Dermis microvascular lymphatic vessel endothelial cell (primary cell): ENCODE results near the gene VPS37C. TPM values are rescaled to one million over a fixed set of nuclear protein-coding genes. Genes with fewer than 3 reads are reported as not detected.
A peak's percentile ranks its signal among the peaks of the same experiment; 100 is the strongest.
"Not testable (repeated sequence)": the region's sequence is repeated elsewhere in the genome, so short reads cannot be mapped to it uniquely, and the experiment has no call there.

ENCODE experiments used
- DNase-seq, 2 donors: peaks; one replicate each; pipeline versions ENCODE4 v3.0.0 to v3.0.0-alpha.2; 2010; ENCODE audit warnings: low read depth in 2 of 2
- total RNA-seq: library from RNA; depleted of rRNA; stranded (reverse); fragments of >200 nt; gene quantifications from 2 replicates; pipeline ENCODE4 v1.2.1, GENCODE V29; 2014

Gene VPS37C
- total RNA-seq, 1 donor from 2014 or later = 5.1 TPM

GRCh38 chr11:61174949-61175348 is 13.7 kb upstream of the VPS37C start:
- no peak for DNase-seq

GRCh38 chr11:61174273-61174672 is 13.0 kb upstream of the VPS37C start:
- no peak for DNase-seq

- no peak for DNase-seq
These were observed 12.2 kb upstream of the VPS37C start for GRCh38 chr11:61173456-61173855.

DNA sequence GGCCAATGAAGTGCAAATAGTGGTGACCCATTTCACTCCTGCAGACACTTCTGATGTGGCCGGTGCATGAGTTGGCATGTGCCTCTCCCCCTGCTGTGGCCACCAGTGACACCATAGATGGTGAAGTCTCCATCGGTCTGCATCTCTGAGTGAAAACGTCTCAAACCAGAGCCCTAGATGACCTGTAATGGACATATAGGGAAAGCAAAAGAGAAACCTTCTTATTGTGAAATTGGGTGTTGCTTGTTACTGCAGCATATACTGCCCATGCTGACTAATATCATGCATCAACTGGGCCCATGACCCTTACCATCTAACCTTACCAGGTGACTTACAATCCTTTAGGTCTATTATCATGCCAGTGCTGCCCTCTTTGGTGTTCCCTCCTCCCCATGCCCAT is 11.7 kb upstream of the VPS37C start:
- no peak for DNase-seq

DNA sequence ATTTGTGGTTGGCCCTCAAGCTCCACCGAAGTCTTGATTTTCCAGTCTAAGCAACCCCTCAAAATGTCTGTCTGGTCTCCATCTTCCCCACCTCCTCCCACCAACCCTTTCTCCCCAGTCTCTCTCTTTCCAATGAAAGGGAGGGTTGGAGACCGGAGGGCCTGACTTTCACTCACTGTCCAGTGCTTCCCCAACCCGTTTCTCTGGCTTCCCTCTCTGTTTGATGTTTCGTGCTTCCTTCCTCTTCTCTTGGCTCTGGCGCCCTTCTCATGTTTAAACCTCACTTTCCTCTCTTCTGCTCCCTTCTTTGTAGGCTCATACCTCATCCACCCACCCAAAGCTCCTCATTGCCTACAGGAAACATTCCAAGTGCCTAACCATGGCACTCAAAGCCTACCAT is 11.1 kb upstream of the VPS37C start:
- no peak for DNase-seq

GRCh38 chr11:61171907-61172306 is 10.7 kb upstream of the VPS37C start:
- DNase-seq = no peak

DNA sequence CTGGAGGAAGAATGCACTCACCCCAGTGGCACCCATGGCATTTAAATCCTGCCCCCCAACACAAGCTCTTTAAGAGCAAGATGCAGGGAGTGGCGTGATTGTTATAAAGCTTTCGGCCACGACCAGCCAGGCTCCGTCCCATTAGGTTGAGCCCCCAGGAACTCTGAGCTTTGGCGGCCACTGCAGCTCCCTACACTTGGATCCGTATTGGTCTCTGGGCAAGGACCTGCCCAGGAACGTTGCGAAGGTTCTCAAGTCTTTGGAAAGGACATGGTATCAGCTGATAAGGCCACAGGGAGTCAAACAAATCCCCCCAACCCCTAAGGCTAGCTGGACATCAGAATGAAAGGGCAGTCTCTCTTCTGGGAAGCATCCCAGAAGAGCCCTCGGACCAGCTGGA is 9.3 kb upstream of the VPS37C start:
- DNase-seq = no peak

GRCh38 chr11:61168800-61169199 is 7.6 kb upstream of the VPS37C start:
- no peak for DNase-seq

DNA sequence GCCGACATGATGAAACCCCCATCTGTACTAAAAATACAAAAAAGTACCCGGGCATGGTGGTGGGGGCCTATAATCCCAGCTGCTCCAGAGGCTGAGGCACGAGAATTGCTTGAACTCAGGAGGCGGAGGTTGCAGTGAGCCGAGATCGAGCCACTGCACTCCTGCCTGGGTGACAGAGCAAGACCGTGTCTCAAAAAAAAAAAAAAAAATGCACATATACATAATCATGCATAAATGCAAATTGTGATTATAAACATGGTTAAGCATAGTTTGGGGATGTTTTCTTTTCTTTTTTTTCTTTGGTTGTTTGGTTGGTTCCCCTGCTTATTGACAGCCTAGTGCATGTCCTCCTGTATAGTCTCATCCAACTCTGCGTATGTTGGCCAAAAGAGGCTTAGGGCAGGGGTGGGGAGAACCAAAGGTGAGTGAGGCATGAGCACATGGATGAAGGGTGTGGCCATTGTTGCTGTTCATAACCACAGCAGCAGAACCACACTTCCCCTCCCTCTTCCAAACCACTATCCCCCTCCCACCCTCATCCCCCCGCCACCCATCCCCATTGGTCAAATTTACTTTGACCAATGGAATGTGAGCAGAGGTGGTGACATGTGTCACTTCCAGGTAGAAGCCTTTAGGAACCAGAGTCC is 6.9 kb upstream of the VPS37C start:
- no peak for DNase-seq

GRCh38 chr11:61166331-61166730 is 5.1 kb upstream of the VPS37C start:
- not testable (repeated sequence) for DNase-seq

- DNase-seq = not testable (repeated sequence)
These were observed 4.6 kb upstream of the VPS37C start for GRCh38 chr11:61165785-61166184.

DNA sequence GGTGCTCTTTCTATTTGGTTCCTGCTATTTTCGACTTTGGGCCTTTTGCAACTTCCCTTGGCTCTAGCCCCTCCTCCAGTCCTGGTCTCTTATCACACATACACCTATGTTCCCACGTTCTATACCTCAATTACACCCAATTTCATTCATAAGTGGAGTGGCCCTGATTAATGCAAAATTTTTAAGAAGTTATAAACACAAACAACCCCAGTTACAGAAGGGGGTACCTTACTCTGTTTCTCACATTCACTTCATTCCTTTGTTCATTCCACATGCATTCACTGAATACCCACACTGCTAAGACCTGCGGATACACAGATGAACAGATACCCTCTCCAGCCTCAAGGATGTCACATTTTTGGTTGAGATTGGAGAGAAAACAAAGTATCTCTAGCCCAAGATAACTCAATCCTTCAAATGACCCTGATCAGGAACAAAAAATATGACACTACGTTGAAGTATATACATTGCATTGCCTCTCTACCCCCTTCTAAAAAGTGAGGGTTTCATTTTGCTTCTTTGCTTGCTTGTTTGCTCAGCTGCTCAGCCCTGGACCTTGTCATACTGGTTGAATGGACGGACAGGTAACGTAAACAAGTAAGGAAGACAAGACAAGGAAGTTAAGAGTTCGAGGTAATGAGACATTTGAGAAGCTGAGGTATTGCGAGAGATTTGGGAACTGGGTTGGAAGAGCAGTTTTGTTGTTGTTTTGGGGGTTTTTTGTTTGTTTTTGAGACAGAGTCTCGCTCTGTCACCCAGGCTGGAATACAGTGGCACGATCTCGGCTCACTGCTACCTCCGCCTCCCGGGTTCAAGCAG is 3.6 kb upstream of the VPS37C start:
- DNase-seq = no peak

DNA sequence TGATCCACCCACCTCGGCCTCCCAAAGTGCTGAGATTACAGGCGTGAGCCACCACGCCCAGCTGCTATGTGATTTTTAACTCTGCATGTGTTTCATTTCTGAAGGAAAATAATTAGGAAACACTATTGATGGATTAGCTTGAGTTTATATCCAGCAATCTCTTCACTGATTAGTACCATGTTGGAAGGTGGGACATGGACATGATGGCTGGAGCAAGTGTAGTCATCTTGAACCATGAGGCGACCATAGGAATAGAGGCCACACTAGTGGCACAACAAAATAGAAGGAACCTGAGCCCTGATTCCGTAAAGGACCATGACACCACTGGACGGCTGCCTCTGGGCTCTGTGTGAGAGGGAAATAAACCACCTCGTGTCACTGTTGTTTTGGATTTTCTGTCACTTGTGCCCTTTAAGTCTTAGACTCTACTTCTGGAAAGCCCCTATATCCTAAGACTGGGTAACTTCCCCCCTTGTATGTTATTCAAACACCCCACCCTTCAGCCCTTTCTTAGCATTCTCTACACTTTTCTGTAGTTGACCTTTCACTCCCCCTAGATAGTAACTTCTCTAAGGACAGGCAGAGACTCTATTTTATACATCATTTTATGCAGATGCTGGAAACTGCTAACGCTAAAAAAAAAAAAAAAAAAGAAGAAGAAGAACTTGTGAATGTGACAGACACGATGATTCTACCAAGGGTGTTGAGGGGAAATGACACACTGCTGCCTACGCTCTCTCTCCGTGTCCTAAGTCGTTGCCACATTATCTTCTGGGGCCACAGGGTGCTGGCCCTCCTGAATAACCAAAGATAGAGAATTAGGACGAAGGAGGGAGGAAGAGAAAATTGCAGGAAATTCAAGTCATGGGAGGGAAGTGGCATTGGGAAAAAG is 2.7 kb upstream of the VPS37C start:
- DNase-seq = no peak

DNA sequence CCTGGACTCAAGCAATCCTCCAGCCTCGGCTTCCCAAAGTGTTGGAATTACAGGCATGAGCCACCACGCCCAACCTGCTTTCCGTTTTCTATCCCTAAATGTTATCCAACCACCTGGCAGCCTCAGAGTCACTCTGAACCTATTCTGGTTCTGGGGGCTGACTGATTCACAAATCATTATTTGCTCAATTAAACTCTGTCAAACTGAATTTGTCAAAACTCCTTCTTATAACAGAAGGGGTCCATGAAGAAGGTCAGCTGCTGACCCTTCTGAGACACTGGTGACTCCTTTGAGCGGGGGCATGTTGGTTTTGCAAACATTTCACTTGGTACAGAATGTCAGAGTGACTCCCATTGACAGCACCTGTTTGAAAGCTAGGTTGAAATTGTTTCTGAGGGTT is 1.8 kb upstream of the VPS37C start:
- no peak for DNase-seq

DNA sequence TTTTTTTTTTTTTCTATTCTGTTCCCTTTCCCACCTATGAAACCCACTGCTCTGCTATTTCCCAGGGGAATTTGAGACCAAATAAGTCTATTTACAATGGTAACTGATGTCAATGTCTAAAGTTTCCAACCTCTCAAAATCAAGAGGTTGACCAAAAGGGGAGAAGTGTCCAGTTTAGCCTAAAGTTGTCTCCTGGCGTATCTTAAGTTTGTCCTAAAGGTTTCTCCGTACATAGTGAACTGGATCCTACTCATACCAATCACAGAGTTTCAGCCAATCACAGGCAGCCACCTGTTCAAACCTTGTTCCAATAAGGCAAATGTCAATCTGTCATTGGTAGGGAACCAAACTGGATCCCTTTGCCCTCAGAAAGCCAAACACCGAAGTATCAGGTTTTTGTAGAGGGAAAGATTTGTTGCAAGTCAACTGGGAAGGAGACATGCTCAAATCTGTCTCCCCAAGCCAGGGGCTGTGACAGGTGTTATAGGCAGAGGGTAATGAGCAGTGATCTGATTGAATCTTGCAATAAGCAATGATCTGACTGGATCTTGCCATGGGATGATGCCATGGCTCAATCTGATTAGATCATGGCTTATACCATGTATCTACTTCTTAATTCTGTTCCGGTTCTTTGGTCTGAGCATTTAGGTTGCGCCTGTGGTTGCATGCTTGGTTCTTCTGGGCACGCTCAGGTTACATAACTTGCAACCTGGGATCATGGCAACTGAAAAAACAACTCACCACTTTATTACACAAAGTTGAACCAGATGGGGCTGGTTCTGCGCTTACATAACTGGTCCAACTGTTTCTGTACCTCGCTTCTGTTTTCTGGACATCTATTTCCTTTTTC is 1.1 kb upstream of the VPS37C start:
- DNase-seq = peak in 1 of 2 donors; percentile 78

GRCh38 chr11:61160487-61161189 is 588 bp downstream of the VPS37C start:
- DNase-seq = peak in 1 of 2 donors; percentile 17

DNA sequence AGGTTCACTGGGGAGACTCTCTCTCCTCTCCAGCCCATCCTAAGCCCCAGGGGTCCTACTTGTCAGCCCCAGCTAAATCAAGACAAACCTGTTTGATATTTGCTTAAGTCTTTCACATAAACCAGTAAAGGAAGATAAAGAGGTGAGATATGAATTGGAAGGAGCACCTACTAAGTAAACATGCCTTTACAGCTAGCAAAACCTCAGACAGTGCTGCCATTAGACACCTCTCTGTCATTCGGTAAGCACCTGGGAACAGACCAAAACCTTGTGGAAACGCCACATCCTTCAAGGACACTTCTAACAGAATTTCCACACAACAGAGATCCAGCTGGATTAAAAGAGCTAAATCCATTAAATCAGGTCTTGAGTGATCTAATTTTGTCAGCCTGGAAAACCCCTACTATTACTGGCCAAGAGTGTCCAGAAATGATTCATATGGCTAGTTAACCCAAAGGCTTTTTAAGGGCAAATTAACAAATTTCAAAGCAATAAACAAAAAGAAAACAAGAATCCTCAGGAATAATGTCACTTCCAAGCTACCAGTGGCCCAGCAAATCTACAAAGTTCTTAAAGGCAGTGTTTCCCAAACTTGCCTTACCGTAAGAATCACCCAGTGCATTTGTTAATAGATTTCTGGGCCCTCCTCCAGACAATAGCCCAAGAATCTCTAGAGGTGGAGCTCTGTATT is 2.4 kb downstream of the VPS37C start:
- DNase-seq = peak in 1 of 2 donors; percentile 69

GRCh38 chr11:61157743-61158142 is 3.5 kb downstream of the VPS37C start:
- DNase-seq = no peak

GRCh38 chr11:61155741-61156140 is 5.5 kb downstream of the VPS37C start:
- DNase-seq = no peak

- no peak for DNase-seq
These were observed 5.9 kb downstream of the VPS37C start for GRCh38 chr11:61155312-61155711.
